Inferior parietal cortex (tissue), 1 donor: ENCODE measurements around the gene POLE.
"Not testable (repeated sequence)": the region's sequence is repeated elsewhere in the genome, so short reads cannot be mapped to it uniquely, and the experiment has no call there.

Source experiments
- DNase-seq: peaks from one replicate; pipeline ENCODE4 v3.0.0-alpha.2; 2016; ENCODE audit errors: extremely low spot score

Gene POLE

DNA sequence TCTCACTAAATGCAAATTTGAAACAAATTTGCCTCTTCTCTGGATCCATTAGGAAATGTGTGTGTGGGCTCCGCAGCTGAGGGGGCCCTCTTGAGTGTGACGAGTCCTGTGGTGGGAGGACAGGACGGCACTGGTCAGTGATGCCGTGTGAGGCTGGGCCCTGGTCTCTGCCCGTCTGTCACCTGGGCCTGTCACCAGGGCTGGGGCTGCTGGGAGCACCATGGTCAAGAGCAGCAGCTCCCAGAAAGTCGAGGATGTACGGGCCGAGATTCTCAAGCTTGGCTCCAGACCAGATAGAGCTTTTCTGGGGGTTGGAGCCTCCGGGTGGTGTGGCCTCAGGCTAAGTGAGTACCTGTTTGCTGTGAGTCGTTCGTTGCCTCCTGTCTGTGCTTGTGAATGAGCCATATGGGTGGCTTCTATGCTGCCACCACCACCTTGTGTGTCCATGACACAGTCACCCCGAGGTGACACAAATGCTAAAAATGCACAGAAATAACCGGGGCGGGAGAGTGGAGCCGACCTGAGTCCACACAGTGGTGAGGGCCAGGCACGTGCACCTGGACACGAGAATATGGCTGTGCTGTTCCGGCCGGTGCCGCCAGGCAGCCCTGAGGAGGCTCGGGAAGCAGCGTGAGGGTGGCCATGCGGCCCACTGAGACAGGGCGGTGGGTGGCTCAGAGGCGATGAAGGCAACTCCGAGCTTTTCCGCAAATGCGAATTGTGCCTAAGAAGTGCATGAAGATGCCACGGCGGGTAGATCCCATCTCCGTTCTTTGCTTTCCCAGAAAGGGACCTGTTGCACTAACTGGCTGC is 32.2 kb upstream of the POLE start:
- DNase-seq, result no peak

- no peak for DNase-seq
Observed at GRCh38 chr12:132718644-132719043, 31.5 kb upstream of the POLE start.

DNA sequence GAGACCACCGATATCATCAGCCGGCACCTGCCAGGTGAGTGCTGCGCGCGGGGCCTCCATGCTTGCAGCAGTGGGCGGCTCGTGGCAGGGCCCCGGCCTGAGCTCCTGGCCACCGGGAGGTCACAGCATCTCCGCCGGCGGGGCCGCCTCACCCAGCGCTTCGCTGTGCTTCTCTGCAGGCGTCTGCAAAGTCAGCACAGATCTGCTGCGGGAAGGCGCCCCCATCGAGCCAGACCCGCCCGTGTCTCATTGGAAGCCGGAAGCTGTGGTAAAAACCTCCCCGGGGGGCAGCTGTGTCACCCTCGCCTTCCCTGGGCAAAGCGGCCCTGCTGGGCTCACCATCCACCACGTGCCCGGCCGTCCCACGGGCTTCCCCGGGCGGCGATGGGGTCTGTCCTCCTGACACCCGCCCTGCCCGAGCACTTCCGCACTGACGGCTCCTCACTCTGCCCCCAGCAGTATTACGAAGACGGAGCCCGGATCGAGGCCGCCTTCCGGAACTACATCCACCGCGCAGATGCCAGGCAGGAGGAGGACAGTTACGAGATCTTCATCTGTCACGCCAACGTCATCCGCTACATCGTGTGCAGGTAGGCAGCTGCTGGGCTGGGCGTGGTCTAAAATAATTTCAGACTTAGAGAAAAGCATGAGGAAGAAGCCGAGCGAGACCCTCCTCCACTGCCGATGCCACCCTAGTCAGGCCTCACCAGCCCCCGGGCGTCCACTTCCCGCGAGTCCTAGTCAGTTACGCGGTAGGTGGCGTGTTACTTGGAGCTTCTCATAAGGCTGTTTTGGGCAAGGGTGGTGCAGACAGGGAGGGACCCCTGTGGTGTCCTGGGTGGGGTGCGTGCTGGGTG is 30.6 kb upstream of the POLE start:
- no peak for DNase-seq

- DNase-seq, result no peak
Observed at GRCh38 chr12:132717011-132717410, 29.9 kb upstream of the POLE start.

DNA sequence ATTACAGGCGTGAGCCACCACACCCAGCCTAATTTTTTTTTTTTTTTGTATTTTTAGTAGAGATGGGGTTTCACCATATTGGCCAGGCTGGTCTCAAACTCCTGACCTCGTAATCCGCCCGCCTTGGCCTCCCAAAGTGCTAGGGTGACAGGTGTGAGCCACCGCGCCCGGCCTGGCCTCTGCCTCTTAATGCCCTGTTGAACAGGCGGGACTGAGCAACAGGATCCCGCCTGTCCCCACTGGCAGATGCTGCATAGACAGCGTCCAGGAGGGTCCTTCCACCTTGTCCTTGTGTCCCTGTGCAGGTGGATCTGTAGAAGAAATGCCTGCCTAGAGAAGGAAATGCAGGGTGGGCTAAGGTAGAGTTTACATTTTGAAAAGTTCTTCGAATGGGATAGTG is 29.2 kb upstream of the POLE start:
- DNase-seq, result no peak

- no peak for DNase-seq
Observed at GRCh38 chr12:132715874-132716273, 28.7 kb upstream of the POLE start.

- DNase-seq, result no peak
Observed at GRCh38 chr12:132713123-132713522, 26.0 kb upstream of the POLE start.

DNA sequence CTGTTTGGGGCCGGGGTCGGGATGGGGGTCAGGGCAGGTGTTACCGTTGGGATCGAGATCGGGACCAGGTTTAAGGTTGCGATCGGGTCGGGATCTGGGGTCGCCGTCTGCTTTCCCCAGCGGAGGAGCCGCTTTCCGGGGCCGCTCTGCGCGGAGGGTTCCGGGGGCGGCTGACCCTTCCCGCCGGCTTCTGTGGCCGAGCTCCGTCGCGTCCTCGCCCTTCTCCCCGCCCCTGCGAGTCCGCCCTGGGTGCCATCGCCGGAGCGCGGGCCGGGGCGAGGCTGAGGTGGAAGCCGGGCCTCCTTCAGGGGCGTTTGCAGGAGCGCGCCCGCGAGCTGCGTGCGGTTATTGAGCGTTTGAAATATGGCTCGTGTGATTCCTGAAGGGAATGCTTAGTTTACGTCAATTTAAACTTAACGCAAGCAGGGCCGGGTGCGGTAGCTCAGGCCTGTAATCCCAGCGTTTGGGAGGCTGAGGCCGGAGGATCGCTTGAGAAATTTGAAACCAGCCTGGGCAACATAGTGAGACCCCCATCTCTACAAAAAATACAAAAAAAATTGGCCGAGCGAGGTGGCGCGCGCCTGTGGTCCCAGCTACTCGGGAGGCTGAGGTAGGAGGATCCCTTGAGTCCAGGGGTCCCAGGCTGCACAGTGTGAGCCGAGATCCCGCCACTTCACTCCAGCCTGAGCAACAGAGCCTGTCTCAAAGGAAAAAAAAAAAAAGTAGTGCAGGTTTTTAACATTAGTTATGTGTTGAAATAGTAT is 24.1 kb upstream of the POLE start:
- DNase-seq, result no peak

DNA sequence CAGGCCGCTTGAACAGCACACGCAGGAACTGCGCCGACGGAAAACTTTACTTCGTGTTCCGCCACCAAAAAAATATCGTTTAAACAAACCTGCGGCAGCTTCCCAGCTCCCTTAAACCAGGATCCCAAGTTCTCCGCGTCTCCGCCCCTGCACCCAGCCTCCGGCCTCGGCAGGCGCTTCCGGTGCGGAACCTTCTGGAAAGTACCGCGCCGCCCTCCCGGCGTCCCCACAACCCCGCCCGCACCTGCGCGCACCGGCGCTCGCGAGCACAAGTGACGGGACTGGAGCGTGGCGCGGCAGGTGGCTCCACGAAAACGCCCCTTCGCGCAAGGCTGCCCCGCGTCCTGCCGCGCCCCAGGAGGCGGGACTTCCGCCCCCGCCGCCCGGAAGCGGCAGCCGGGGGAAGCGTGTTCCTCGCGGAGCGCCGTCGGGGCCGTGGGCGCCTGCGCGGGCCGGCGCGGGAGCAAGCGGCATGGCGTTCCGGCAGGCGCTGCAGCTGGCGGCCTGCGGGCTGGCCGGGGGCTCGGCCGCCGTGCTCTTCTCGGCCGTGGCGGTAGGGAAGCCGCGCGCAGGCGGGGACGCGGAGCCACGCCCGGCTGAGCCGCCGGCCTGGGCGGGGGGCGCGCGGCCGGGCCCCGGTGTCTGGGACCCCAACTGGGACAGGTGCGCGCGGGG is 23.4 kb upstream of the POLE start, which contains the start of gene PGAM5:
PGAM5 (plus strand) TSS at position 438 of the 675 bp plus-strand sequence; CDS start at position 473, 35 bp downstream.
- peak; percentile 77 for DNase-seq

- DNase-seq, result no peak
Observed at GRCh38 chr12:132710043-132710404, 22.9 kb upstream of the POLE start.

DNA sequence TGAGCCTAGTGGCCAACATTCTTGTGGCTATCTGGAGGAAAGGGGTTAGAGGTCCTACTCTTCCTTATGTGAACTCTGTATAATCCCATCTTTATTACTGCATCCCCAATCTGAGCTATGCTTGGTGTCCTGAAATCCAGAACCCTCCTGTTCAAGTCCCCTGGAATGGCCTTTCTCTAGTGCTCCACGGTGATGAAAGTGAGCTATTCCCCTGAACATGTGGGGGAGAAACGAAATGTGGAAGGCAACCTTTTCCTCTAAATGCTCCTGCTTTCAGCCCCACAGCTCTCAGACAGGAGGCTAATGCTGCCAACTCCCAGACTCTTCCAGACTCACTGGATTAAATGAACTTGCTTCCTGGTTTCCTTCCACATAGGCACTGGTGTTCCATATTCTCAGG is 21.0 kb upstream of the POLE start:
- no peak for DNase-seq

DNA sequence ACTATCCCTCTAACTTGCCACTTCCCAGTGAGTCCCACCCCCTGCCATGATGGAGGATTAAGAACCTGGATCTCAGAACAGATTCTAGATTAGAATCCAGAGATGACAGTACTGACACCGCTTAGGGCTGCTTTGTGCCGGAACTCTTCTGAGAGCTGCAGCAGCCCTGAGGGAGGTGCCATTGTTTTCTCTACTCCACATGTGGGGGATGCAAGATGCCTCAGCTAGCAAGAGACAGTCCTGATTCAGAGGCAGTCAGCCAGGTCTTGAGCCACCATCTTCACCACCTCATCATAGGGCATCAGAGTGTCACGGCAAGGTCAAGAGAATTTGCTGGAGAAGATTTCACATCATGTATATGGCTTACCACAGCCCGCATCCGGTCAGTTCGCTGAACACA is 20.1 kb upstream of the POLE start:
- no peak for DNase-seq

DNA sequence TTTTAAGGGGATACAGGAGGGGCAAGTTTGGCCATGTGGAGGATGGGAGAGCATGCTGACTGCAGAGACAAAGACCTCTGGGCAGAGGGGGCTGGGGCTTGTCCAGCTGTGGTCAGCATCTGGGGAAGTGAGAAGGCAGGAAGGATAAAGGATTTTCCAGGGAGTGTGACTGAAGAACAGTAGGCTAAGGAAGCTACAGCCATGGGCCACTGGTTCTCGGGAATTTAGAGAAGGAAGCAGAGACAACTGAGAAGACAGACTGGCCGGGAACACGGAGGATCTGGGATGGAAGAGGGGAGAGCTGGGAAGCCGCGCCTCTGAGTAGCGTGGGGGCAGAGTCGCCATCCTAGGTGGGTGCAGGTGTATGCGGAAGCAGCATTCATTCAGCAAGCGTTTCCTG is 16.5 kb upstream of the POLE start:
- DNase-seq, result no peak

- DNase-seq, result no peak
Observed at GRCh38 chr12:132702640-132703039, 15.5 kb upstream of the POLE start.

DNA sequence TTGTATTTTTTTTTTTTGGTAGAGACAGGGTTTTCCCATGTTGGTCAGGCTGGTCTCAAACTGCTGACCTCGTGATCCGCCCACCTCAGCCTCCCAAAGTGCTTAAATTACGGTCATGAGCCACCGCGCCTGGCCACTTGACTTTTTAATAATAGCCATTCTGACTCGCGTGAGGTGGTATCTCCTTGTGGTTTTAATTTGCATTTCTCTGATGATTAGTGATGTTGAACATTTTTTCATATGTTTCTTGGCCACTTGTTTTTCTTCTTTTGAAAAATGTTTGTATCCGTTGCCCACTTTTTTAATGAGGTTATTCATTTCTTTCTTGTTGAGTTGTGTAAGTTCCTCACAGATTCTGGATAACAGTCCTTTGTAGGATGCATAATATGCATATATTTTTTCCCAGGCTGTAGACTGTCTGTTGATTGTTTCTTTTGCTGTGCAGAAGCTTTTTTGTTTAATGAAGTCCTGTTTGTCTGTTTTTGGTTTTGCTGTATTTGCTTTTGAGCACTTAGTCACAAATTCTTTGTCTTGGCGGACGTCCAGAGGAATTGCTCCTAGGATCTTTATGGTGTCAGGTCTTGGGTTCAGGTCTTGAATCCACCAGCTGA is 13.2 kb upstream of the POLE start:
- DNase-seq, result no peak

DNA sequence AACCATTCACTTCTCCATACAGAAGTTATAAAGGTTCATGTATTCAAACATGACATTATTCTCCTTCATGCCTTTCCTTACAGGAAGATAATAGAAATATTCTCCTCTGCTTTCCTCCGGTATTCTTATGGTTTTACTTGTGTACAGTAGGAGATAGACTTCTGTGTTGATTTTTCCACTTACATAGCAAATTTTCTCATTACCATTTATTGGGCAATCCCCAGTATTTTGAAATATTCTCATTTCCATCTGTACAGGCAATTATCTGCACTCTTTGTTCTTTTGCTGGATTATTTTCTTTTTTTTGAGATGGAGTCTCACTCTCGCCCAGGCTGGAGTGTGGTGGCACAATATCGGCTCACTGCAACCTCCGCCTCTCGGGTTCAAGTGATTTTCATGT is 11.2 kb upstream of the POLE start:
- no peak for DNase-seq

DNA sequence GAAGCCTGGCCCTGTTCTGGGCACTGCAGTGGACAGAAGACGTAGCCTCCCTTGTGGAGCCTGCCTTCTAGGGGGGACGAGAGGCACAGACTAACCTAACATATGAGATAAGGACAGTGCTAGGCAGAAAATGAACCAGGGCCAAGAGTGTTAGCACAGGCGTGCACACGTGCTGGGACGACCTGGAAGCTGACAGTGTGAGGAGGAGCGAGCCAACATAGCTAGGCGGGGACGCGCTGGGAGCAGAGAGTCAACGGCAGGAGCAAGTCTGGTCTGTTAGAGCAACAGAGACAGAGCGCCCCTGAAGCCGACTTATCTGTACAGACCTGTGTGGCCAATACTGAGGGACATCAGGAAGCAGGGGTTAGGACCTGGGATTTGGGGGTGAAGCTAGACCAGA is 8.3 kb upstream of the POLE start:
- no peak for DNase-seq

DNA sequence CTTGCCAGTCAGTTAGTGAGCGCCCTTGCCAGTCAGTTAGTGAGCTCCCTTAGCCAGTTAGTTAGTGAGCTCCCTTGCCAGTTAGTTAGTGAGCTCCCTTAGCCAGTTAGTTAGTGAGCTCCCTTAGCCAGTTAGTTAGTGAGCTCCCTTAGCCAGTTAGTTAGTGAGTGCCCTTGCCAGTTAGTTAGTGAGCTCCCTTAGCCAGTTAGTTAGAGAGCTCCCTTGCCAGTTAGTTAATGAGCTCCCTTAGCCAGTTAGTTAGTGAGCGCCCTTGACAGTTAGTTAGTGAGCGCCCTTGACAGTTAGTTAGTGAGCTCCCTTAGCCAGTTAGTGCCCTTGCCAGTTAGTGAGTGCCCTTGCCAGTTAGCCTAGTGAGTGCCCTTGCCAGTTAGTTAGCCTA is 7.7 kb upstream of the POLE start:
- DNase-seq, result not testable (repeated sequence)

DNA sequence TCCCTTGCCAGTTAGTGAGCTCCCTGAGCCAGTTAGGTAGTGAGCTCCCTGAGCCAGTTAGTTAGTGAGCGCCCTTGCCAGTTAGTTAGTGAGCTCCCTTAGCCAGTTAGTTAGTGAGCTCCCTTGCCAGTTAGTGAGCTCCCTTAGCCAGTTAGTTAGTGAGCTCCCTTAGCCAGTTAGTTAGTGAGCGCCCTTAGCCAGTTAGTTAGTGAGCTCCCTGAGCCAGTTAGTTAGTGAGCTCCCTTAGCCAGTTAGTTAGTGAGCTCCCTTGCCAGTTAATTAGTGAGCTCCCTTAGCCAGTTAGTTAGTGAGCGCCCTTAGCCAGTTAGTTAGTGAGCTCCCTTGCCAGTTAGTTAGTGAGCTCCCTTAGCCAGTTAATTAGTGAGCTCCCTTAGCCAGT is 4.9 kb upstream of the POLE start:
- not testable (repeated sequence) for DNase-seq

GRCh38 chr12:132690112-132690511 is 3.0 kb upstream of the POLE start:
- DNase-seq, result no peak

DNA sequence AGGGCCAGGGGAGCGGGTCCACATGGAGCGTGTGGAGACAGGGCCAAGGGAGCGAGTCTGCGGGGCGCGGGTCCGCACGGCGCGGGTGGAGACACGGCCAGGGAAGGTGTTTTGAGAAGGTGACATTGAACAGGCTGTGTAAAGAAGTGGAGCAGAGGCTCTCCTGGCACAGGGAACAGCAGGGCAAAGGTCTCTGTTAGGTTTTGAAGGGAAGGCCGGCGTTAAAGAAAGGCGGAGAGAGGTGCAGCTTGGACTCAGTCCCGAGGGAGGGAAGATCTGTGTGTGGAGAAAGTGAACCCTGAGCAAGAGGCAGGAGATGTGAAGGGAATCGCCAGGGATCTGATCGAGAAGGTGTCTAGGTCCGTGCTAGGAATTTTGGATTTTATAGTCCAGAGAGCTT is 2.1 kb upstream of the POLE start:
- DNase-seq, result no peak
